Neural progenitor cell (in vitro differentiated cells): ENCODE measurements around the gene KCTD10.

ENCODE experiments used
- CTCF ChIP-seq: fragments of 200-600 bp; sonication (generic); IDR thresholded peaks from 2 replicates; pipeline ENCODE4 v1.5.1; 2017; ENCODE audit warnings: antibody characterized with exemption, mild to moderate bottlenecking
- EZH2phosphoT487 ChIP-seq: fragments of 200-600 bp; sonication (generic); IDR thresholded peaks from 2 replicates; pipeline ENCODE4 v1.6.1; 2017; ENCODE audit warnings: antibody characterized with exemption

- TF ChIP-seq CTCF (no peak), EZH2phosphoT487 (no peak)
These were observed 40.9 kb downstream of the KCTD10 start for GRCh38 chr12:109436188-109436560.
